Heart left ventricle (tissue), 16 donors: ENCODE measurements around the gene TAS2R60. TPM values are rescaled to one million over a fixed set of nuclear protein-coding genes. Genes with fewer than 3 reads are reported as not detected.
"Not testable (repeated sequence)": the region's sequence is repeated elsewhere in the genome, so short reads cannot be mapped to it uniquely, and the experiment has no call there.

ENCODE experiments used
- ATAC-seq, 4 donors: fragments of 200-7000 bp; cut with Tn5 transposase; one replicate each; pipeline ENCODE4 v1.9.1; 2020 to 2022; ENCODE audit warnings: moderate library complexity in 4 of 4, mild to moderate bottlenecking in 3 of 4, moderate number of reproducible peaks in 1 of 4
- DNase-seq, 5 donors: peaks; one replicate each; pipeline ENCODE4 v3.0.0-alpha.2; 2020
- H3K27ac ChIP-seq, 12 donors: fragments of 200-600 bp; sonication (generic) in 4 of 12; one replicate each; pipeline versions ENCODE4 v1.5.0 to v1.8.0; 2016 to 2022; ENCODE audit warnings: mild to moderate bottlenecking in 2 of 12
- H3K27me3 ChIP-seq, 9 donors: fragments of 200-600 bp; sonication (generic) in 2 of 9; one replicate each; pipeline versions ENCODE4 v1.5.1 to v1.8.0; 2016 to 2022; ENCODE audit warnings: mild to moderate bottlenecking in 3 of 9
- H3K36me3 ChIP-seq, 9 donors: fragments of 200-600 bp; sonication (generic) in 2 of 9; one replicate each; pipeline versions ENCODE4 v1.5.0 to v1.8.0; 2018 to 2022; ENCODE audit warnings: mild to moderate bottlenecking in 2 of 9
- H3K4me1 ChIP-seq, 12 donors: fragments of 200-600 bp; sonication (generic) in 4 of 12; one replicate each; pipeline versions ENCODE4 v1.5.0 to v1.8.0; 2016 to 2022; ENCODE audit warnings: mild to moderate bottlenecking in 3 of 12
- H3K4me3 ChIP-seq, 12 donors: fragments of 200-600 bp; sonication (generic) in 4 of 12; one replicate each; pipeline versions ENCODE4 v1.5.0 to v1.8.0; 2017 to 2022; ENCODE audit warnings: mild to moderate bottlenecking in 9 of 12, moderate library complexity in 4 of 12
- H3K9me3 ChIP-seq, 12 donors: fragments of 200-600 bp; sonication (generic) in 4 of 12; one replicate each; pipeline versions ENCODE4 v1.5.0 to v1.8.0; 2016 to 2022; ENCODE audit warnings: mild to moderate bottlenecking in 1 of 12
- POLR2A ChIP-seq, 2 donors: fragments of 450-650 bp; IDR thresholded peaks; one replicate each; pipeline ENCODE4 v1.6.1; 2017; ENCODE audit warnings: antibody characterized with exemption in 2 of 2, mild to moderate bottlenecking in 2 of 2, moderate library complexity in 2 of 2
- WGBS, 4 donors: extraction: QIAGEN DNeasy Blood & Tissue Kit in 2 of 4; methylation state at CpG; one replicate each; pipeline versions ENCODE4 v1.1.5 to v1.1.7; 2013 to 2018; 5-methylcytosine and 5-hydroxymethylcytosine counted together
- intact Hi-C, 10 donors: fragments of 100-400 bp; cut with DNase I; formaldehyde crosslinking; loops; one replicate each; pipeline versions ENCODE4 v1.11.1 to v1.14.2; 2022
- polyA plus RNA-seq, 2 donors: library from polyadenylated mRNA; stranded (reverse); fragments of 200-250 nt; gene quantifications; one replicate each; pipeline ENCODE4 v1.2.3, GENCODE V29; 2013
- total RNA-seq, 9 donors: library from RNA; depleted of rRNA in 2 of 9; stranded (reverse); fragments of >200 nt in 2 of 9; fragmentation: NEBNext Ultra II Directional in 3 of 9; extraction: Animal tissue kit (Norgen Biotek cat#: 25700) in 3 of 9; gene quantifications; one replicate each; pipeline versions ENCODE4 v1.1.0 to v1.2.4, GENCODE V29; 2016 to 2023
- TF ChIP-seq, protein P1 (sequence below), 12 donors: fragments of 200-600 bp; sonication (generic) in 4 of 12; IDR thresholded peaks; one replicate each; pipeline versions ENCODE4 v1.5.0 to v1.8.0; 2018 to 2022; ENCODE audit warnings: antibody characterized with exemption in 12 of 12, mild to moderate bottlenecking in 5 of 12
- donor health status: ischemic (EF 13 %, LVEDD 7.1; RV severe dilation, severe dysfunction).
- donor health status: healthy with polysubstance abuse.
- donor health status: DM: no; HTN: yes; CAD: no.
- donor health status: DM: no; HTN: no; CAD: no.
- donor health status: ischemic (EF 25% LVEDD 6.9; RV normal size, moderate dysfunction).
- donor health status: ischemic (EF 25% LVEDD 5.7; RV mildly dilated, moderate dysfunction).
- donor health status: healthy.
- donor health status: DM: yes; HTN: yes; CAD: no.
- donor health status: ischemic (EF 35%, LVEDD 5.7; RV mildly dilated, moderate dysfunction).
- donor health status: nonischemic (EF 11% LVEDD 7.7; RV severe dilation, severe dysfunction).
- donor health status: DM: yes; HTN: yes; CAD: no.
- donor health status: PGD.
- donor health status: ischemic (EF 29% LVEDD 5.4; RV normal size, mild dysfunction).
- donor health status: nonischemic (EF 23%, LVEDD 6.1; RV moderate dilation, normal function).

Gene TAS2R60
- total and polyA plus RNA-seq, 11 donors, result not detected

DNA sequence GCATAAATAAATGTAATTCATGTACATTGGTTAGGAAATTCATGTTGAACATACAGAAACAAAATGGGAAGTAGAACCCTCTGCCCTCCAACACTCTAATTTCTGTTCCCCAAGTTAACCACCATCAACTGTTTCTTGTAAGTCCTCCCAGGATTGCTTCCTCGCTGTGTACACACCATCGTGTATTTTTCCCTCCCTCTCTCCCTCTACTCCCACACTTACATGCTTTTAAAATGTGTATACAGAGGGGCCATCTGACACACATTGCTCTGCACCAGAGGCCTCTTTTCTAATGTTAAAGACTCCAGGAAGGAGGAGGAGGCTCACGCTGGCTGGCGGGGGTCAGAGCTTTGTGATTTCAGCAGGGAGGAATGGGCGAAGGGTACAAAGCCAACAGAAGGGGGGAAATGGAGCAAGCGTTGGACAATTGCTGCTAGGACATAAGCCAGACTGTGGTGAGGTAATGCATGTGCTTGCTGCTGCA, 32.7 kb upstream of the TAS2R60 start:
- Histone ChIP-seq H3K4me1 (peaks cover 0 to 63% (median 15%) of the 10 kb centered on the region in 12 donors), H3K4me3 (no peak overlapping the region), H3K27ac (peak overlapping the region in 1 of 12 donors; percentile 84), H3K27me3 (peaks cover 0 to 23% (median 0%) of the 10 kb centered on the region in 9 donors), H3K9me3 (no peaks in the 10 kb centered on the region), H3K36me3 (no peaks in the 10 kb centered on the region)
- WGBS, 4 donors, result 36 to 42% (median 40%) methylated on average over 6 of the region's 6 CpGs
- TF ChIP-seq POLR2A (IDR thresholded peaks at IDR 0.05), result no peak
- TF ChIP-seq, protein P1, sequence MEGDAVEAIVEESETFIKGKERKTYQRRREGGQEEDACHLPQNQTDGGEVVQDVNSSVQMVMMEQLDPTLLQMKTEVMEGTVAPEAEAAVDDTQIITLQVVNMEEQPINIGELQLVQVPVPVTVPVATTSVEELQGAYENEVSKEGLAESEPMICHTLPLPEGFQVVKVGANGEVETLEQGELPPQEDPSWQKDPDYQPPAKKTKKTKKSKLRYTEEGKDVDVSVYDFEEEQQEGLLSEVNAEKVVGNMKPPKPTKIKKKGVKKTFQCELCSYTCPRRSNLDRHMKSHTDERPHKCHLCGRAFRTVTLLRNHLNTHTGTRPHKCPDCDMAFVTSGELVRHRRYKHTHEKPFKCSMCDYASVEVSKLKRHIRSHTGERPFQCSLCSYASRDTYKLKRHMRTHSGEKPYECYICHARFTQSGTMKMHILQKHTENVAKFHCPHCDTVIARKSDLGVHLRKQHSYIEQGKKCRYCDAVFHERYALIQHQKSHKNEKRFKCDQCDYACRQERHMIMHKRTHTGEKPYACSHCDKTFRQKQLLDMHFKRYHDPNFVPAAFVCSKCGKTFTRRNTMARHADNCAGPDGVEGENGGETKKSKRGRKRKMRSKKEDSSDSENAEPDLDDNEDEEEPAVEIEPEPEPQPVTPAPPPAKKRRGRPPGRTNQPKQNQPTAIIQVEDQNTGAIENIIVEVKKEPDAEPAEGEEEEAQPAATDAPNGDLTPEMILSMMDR (IDR thresholded peaks at IDR 0.05), result no peak
- intact Hi-C loops, result loop anchor here in 7 of 10 donors (10.0 kb wide), 4 partner anchors 46 to 106 kb away; partner anchors contain the start of genes FAM131B (in 2 of the 7) and CLCN1 (in 1 of the 7)
- DNase-seq, result peak in 3 of 5 donors; percentile 31 to 51 (median 51)
- ATAC-seq, result peak in 3 of 4 donors; percentile 39 to 69 (median 50)

DNA sequence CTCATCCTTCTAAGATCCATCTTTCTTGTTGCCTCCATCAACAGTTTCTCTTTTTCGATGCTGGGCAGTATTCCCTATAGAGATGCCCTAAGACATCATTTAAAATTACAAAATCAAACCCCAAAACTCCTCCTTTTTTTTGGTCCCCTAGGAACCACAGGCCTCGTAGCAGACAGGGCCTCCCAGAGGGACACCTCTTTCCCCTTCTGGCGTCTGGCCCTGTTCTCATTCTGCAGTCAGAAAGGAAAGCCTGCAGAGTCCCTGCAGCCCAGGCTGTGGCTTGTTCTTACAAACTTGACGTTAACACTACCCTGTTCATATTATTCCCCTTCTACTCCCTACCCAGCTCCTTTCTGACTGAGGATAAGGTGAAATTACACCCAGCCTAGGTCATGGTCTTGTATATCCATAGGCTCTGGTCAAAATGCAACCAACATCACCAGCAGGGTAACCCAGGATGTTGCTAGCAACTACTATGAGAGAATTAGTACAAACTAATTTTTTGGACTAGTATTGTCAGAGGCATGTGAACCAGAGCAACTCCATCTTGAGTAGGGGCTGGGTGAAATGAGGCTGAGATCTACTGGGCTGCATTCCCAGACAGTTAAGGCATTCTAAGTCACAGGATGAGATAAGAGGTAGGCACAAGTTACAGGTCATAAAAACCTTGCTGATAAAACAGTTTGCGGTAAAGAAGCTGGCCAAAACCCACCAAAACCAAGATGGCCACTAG, 31.1 kb upstream of the TAS2R60 start:
- no peak overlapping the region for H3K27ac ChIP-seq
- intact Hi-C loops, result loop anchor here in 7 of 10 donors (10.0 kb wide), 4 partner anchors 47 to 107 kb away; partner anchors contain the start of genes FAM131B (in 2 of the 7) and CLCN1 (in 1 of the 7)
- no peaks in the 10 kb centered on the region for H3K9me3 ChIP-seq
- peaks cover 0 to 30% (median 0%) of the 10 kb centered on the region in 9 donors for H3K27me3 ChIP-seq
- H3K4me3 ChIP-seq, result no peak overlapping the region
- WGBS, 4 donors, result 63 to 75% (median 70%) methylated on average over 5 of the region's 5 CpGs
- ATAC-seq (no peak), DNase-seq (peak in 1 of 5 donors; percentile 23)
- no peaks in the 10 kb centered on the region for H3K36me3 ChIP-seq
- TF ChIP-seq, protein P1 (IDR thresholded peaks at IDR 0.05), result no peak
- no peak for TF ChIP-seq POLR2A (IDR thresholded peaks at IDR 0.05)
- peaks cover 0 to 69% (median 13%) of the 10 kb centered on the region in 12 donors for H3K4me1 ChIP-seq

DNA sequence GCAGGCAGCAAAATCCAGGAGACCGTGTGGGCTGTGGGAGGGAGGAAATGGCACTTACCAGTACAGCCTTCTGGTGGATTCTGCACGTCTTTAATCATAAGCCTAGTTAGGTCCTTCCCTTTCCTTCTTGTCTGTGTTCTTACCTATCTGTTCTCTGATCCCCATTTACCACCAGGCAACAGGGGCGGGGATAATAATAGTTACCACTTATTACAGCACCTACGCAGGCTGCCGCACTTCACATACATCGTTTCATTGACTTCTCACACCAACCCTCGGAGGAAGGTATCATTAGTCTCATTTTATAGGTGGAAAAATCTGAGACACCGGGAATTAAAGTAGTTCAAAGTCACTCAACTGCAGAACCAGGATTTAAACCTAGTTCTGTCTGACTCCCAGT, 30.1 kb upstream of the TAS2R60 start:
- no peak for ATAC-seq
- 93% methylated on average over 8 of the region's 8 CpGs for WGBS, 4 donors

DNA sequence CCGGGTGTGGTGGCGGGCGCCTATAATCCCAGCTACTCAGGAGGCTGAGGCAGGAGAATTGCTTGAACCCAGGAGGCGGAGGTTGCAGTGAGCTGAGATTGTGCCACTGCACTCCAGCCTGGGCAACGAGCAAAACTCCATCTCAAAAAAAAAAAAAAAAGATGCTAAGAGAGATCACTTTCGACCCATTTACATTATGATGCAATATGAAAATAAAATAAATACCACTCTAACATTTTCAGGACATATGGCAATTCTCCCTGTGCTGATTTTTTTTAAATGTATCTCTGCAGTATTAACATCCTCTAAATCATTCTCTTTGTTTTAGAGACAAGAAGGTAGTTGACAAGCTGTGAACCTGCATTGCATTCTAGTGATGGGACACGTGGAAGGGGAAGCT, 28.0 kb upstream of the TAS2R60 start:
- 84 to 90% (median 88%) methylated on average over 7 of the region's 7 CpGs for WGBS, 4 donors

More for the DNA sequence above, 30.1 kb upstream of the TAS2R60 start:
- Histone ChIP-seq H3K36me3 (no peaks in the 10 kb centered on the region), H3K27ac (peak overlapping the region in 1 of 12 donors; percentile 74), H3K27me3 (peaks cover 0 to 39% (median 0%) of the 10 kb centered on the region in 9 donors), H3K4me1 (peaks cover 0 to 59% (median 13%) of the 10 kb centered on the region in 12 donors), H3K9me3 (no peaks in the 10 kb centered on the region), H3K4me3 (no peak overlapping the region)
- TF ChIP-seq, protein P1 (IDR thresholded peaks at IDR 0.05), result no peak
- TF ChIP-seq POLR2A (IDR thresholded peaks at IDR 0.05), result no peak
- no peak for DNase-seq
- intact Hi-C loops, result loop anchor here in 7 of 10 donors (10.0 kb wide), 4 partner anchors 48 to 108 kb away; partner anchors contain the start of genes FAM131B (in 2 of the 7) and CLCN1 (in 1 of the 7)

More for the DNA sequence above, 28.0 kb upstream of the TAS2R60 start:
- intact Hi-C loops, result loop anchor here in 8 of 10 donors (2.0 to 10.0 kb wide), 10 partner anchors 33 to 174 kb away; partner anchors contain the start of genes FAM131B (in 2 of the 8), CLCN1 (in 1 of the 8) and ZYX (in 1 of the 8)
- not testable (repeated sequence) for H3K4me3 ChIP-seq, H3K27ac ChIP-seq, ATAC-seq, DNase-seq, H3K9me3 ChIP-seq, H3K36me3 ChIP-seq
- H3K4me1 ChIP-seq, result peaks cover 0 to 38% (median under 1%) of the 10 kb centered on the region in 12 donors
- peaks cover 0 to 37% (median 0%) of the 10 kb centered on the region in 9 donors for H3K27me3 ChIP-seq
